ENCODE measurements around the gene TCF20.

GRCh38 chr22:42317008-42317407 is 46.6 kb upstream of the TCF20 start:
- no peak for TF ChIP-seq POLR2A (IDR thresholded peaks at IDR 0.05)
- TF ChIP-seq, protein P1, sequence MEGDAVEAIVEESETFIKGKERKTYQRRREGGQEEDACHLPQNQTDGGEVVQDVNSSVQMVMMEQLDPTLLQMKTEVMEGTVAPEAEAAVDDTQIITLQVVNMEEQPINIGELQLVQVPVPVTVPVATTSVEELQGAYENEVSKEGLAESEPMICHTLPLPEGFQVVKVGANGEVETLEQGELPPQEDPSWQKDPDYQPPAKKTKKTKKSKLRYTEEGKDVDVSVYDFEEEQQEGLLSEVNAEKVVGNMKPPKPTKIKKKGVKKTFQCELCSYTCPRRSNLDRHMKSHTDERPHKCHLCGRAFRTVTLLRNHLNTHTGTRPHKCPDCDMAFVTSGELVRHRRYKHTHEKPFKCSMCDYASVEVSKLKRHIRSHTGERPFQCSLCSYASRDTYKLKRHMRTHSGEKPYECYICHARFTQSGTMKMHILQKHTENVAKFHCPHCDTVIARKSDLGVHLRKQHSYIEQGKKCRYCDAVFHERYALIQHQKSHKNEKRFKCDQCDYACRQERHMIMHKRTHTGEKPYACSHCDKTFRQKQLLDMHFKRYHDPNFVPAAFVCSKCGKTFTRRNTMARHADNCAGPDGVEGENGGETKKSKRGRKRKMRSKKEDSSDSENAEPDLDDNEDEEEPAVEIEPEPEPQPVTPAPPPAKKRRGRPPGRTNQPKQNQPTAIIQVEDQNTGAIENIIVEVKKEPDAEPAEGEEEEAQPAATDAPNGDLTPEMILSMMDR (IDR thresholded peaks at IDR 0.05), result no peak

All from uterus (tissue), 2 donors.